Measurements from ENCODE around the gene CABP2.

DNA sequence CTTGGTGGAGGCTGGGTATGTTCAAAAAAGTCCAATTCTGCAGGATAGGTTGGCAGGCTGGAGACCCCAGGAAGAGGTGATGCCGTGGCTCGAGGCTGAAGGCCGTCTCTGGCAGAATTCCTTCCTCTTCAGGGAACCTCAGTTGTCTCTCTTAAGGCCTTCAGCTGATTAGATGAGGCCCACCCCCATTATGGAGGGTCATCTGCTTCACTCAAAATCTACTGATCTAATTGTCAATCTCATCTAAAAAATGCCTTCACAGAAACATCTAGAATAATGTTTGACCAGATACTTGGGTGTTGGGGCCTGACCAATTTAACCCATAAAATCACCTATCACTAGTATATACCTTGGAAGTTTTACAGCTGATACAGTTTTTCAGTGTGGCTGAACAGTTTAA is 33.0 kb upstream of the CABP2 start:
- TF ChIP-seq, protein P1, sequence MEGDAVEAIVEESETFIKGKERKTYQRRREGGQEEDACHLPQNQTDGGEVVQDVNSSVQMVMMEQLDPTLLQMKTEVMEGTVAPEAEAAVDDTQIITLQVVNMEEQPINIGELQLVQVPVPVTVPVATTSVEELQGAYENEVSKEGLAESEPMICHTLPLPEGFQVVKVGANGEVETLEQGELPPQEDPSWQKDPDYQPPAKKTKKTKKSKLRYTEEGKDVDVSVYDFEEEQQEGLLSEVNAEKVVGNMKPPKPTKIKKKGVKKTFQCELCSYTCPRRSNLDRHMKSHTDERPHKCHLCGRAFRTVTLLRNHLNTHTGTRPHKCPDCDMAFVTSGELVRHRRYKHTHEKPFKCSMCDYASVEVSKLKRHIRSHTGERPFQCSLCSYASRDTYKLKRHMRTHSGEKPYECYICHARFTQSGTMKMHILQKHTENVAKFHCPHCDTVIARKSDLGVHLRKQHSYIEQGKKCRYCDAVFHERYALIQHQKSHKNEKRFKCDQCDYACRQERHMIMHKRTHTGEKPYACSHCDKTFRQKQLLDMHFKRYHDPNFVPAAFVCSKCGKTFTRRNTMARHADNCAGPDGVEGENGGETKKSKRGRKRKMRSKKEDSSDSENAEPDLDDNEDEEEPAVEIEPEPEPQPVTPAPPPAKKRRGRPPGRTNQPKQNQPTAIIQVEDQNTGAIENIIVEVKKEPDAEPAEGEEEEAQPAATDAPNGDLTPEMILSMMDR (conservative IDR thresholded peaks at IDR 0.05 in 1 of 2, IDR thresholded peaks at IDR 0.05 in 1 of 2; ENCODE audit: low read depth in 1 of 2, low read length in 2 of 2): no peak
- TF ChIP-seq EZH2 (IDR thresholded peaks at IDR 0.05; ENCODE audit: low read length, missing control alignments): no peak

Data from fibroblast of lung (primary cell).